GM19351 (cell line): Measurements from ENCODE around the gene TMEM116.
"Not testable (repeated sequence)": the region's sequence is repeated elsewhere in the genome, so short reads cannot be mapped to it uniquely, and the experiment has no call there.

Experiments
- ATAC-seq: cut with Tn5 transposase; IDR thresholded peaks from one replicate; pipeline ENCODE4 v1.9.1; 2021; ENCODE audit warnings: mild to moderate bottlenecking, moderate library complexity; ENCODE audit not compliant: unreplicated experiment

The TMEM116 gene

GRCh38 chr12:111980598-111980997 is 32.4 kb downstream of the TMEM116 start:
- no peak for ATAC-seq

- no peak for ATAC-seq
Observed at GRCh38 chr12:111978545-111978944, 34.4 kb downstream of the TMEM116 start.

- no peak for ATAC-seq
Observed at GRCh38 chr12:111976860-111977259, 36.1 kb downstream of the TMEM116 start.

GRCh38 chr12:111976291-111976690 is 36.7 kb downstream of the TMEM116 start:
- ATAC-seq = no peak

GRCh38 chr12:111975161-111975931 is 37.6 kb downstream of the TMEM116 start:
- no peak for ATAC-seq

- no peak for ATAC-seq
Observed at GRCh38 chr12:111971800-111972199, 41.2 kb downstream of the TMEM116 start.

GRCh38 chr12:111964935-111965334 is 48.0 kb downstream of the TMEM116 start:
- no peak for ATAC-seq

GRCh38 chr12:111959518-111959917 is 53.4 kb downstream of the TMEM116 start:
- ATAC-seq = not testable (repeated sequence)

GRCh38 chr12:111957224-111957623 is 55.7 kb downstream of the TMEM116 start:
- ATAC-seq = not testable (repeated sequence)

GRCh38 chr12:111954969-111955368 is 58.0 kb downstream of the TMEM116 start:
- ATAC-seq = no peak

GRCh38 chr12:111953455-111953854 is 59.5 kb downstream of the TMEM116 start:
- no peak for ATAC-seq

- ATAC-seq = not testable (repeated sequence)
Observed at GRCh38 chr12:111952084-111952787, 60.7 kb downstream of the TMEM116 start.

- ATAC-seq = not testable (repeated sequence)
Observed at GRCh38 chr12:111950961-111951676, 61.8 kb downstream of the TMEM116 start.

GRCh38 chr12:111943929-111944328 is 69.0 kb downstream of the TMEM116 start:
- no peak for ATAC-seq

- ATAC-seq = no peak
Observed at GRCh38 chr12:111942557-111942956, 70.4 kb downstream of the TMEM116 start.

- no peak for ATAC-seq
Observed at GRCh38 chr12:111937429-111937828, 75.5 kb downstream of the TMEM116 start.

GRCh38 chr12:111936869-111937268 is 76.1 kb downstream of the TMEM116 start:
- ATAC-seq = no peak

- no peak for ATAC-seq
Observed at GRCh38 chr12:111932241-111932640, 80.7 kb downstream of the TMEM116 start.

GRCh38 chr12:111927346-111927745 is 85.6 kb downstream of the TMEM116 start:
- ATAC-seq = no peak

GRCh38 chr12:111926631-111927030 is 86.3 kb downstream of the TMEM116 start:
- no peak for ATAC-seq

GRCh38 chr12:111925171-111925570 is 87.8 kb downstream of the TMEM116 start:
- ATAC-seq = no peak

GRCh38 chr12:111907740-111908139 is 105.2 kb downstream of the TMEM116 start:
- ATAC-seq = no peak
